HG02623 (cell line): ENCODE results near the gene OPN1LW.
"Not testable (repeated sequence)": the region's sequence is repeated elsewhere in the genome, so short reads cannot be mapped to it uniquely, and the experiment has no call there.

Experiments
- ATAC-seq: cut with Tn5 transposase; IDR thresholded peaks from one replicate; pipeline ENCODE4 v1.9.1; 2021; ENCODE audit warnings: moderate library complexity; ENCODE audit not compliant: unreplicated experiment

Gene OPN1LW

GRCh38 chrX:154144010-154144409 is at the start of gene OPN1LW:
Gene OPN1LW (plus strand): TSS chrX:154144243. CDS start chrX:154144284, 41 bp downstream.
- not testable (repeated sequence) for ATAC-seq

GRCh38 chrX:154094833-154095232 is 49.2 kb upstream of the OPN1LW start:
- no peak for ATAC-seq

DNA sequence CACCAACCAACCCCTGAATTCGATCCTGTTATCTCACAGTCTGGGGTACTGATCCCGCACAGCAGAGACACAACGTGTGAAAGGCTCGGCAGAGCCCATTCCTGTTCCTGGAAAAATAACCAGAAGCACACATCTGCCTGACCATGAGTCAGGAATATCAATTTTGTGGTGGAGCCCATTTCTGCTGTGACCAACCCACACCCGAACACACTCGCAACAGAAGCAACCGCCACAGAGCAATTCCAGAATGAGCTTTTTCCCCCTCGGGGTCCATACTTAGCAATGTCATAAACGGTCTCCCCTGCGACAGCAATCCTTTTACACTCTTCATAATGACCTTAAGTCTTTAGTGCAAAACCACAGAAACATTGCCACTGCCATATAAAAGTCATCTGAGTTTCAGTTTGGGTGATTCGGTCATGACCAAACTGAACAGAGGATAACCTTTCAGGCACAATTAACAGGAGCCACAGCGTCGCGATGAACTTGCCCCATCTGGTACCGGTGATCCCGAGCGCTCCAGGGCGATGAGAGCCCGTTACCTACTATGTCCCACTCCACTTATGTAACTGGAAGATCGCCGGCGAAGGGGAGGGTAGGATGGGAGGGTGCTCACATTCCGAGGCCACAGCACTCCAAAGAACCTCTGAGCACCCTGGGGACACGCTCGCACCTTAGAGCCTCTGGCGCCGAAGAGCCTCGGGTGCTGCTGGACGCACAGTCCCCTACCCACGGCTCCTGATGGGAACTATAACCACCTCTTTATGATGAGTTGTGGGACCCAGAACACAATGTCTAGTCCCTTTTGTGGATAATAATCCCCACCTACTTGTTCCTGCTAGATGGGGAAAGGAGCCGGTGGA is 47.7 kb upstream of the OPN1LW start:
- no peak for ATAC-seq

GRCh38 chrX:154097003-154097588 is 46.9 kb upstream of the OPN1LW start:
- peak; percentile 31 for ATAC-seq

DNA sequence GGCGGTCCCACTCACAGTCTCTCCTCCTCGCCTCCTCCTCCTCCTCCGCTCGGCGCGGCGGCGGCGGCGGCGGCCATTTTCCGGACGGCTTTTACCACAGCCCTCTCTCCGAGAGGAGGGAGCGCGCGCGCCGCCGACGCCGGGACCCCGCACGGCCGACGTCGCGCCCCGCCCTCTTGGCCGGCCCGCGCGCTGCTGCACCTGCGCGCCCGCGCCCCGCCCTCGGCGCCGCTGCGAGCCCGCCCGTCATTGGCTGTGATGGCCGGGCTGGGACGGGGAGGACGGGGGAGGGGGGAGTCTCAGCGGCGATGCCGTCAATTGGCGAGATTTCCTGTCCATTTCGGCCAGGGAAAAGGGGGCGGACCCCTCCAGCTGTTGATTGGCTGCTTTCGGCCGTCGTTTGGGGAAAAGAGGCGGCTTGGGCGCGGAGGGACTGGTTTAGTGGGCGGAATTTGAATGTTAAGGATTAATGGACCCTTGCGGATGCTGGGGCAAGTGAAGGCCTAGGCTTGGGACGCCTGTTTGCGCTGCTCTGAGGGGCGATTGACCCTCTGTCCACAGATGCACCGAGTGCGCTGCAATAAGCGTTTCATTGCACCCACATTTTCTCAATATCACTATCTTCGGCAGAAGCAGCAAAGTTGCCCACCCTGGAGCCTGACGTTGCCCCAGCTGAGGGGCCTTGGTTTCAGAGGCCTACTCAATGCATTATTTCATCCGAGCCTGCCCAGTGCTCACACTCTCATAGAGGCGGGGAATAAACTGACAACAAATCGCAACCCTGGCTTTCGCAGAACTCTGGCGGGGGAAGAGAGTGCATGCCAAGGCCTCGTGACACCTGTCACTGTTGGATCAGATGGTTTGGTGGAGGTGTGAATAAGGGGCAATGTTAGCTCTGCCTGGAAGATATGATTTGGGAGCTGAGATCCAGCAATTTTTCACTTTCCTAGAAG is 46.2 kb upstream of the OPN1LW start, which contains the start of gene MECP2:
TSS of gene MECP2 (minus strand) at position 129 of the 953 bp plus-strand sequence.
- ATAC-seq = peak; percentile 82

DNA sequence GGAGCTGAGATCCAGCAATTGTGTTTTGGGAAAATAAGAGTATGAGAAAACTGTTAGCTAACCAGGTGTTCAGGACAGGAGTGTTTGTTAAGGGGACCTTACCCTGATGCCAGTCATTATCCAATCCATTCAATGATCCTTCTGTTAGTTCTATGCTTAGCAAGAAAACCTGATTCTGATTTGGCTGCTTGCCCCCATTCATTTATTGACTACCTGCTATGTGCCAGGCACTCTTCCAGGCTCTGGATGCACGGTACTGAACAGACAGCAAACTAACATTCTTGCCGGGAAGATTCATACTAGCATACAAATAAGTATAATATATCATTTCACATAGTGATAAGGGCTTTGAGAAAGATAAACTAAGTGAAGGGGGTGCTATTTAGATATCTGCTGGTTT is 45.5 kb upstream of the OPN1LW start:
- ATAC-seq = no peak

DNA sequence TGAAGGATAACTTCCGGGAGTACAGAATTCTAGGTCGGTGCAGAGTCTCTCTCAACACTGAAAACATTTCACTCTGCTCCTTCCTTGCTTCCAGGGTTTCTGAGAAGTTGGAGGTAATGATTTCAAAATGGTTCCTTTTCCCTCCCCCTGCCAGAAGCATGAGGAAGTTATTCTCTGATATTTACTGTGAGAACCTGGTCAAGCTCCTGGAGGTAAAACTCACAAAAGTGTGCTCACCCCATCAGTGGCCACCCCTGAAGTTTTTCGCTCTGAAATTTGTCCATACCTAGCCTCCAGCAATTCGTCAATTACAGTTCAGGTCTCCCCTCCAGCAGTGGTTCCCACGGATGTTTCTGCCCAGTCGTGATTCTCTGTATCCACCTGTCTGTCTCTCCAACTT is 30.3 kb upstream of the OPN1LW start:
- no peak for ATAC-seq

DNA sequence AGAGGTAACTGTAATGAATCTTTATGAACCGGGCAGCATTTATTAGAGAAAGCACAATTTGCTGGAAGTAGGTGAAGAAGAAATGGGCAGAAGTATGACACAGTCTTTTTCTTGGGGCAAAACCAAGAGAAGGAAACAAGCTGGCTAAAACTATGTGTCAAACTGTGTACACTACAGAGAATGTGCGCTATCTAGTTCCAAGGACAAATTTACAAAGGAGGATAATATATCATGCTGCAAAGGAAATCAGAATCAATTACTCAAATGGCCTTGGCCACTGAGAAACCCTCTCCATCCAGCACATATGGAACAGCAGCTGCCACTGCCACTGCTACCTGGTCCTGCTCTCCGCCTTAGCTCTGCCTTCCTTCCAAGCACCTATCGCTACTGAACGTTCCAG is 29.4 kb upstream of the OPN1LW start:
- ATAC-seq = no peak

- ATAC-seq = no peak
Observed at GRCh38 chrX:154115071-154115470, 29.0 kb upstream of the OPN1LW start.

DNA sequence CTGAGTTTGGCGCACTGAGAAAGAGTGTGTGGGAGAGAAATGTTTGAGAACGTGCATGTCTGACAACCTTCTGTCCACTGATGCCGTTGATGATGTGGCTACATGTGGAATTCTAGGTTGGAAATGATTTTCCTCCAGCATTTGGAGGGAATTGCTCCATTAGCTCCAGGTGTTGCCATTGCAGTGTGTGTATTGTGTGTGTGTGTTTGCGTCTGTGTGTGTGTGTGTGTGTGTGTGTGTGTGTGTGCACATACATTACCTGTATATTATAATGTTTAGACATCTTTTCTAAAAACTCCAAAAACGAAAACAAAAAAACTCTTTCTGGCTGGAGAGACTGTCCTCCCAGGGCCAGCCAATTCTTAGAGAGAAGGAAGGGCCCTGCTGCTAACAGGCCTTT is 28.3 kb upstream of the OPN1LW start:
- no peak for ATAC-seq

DNA sequence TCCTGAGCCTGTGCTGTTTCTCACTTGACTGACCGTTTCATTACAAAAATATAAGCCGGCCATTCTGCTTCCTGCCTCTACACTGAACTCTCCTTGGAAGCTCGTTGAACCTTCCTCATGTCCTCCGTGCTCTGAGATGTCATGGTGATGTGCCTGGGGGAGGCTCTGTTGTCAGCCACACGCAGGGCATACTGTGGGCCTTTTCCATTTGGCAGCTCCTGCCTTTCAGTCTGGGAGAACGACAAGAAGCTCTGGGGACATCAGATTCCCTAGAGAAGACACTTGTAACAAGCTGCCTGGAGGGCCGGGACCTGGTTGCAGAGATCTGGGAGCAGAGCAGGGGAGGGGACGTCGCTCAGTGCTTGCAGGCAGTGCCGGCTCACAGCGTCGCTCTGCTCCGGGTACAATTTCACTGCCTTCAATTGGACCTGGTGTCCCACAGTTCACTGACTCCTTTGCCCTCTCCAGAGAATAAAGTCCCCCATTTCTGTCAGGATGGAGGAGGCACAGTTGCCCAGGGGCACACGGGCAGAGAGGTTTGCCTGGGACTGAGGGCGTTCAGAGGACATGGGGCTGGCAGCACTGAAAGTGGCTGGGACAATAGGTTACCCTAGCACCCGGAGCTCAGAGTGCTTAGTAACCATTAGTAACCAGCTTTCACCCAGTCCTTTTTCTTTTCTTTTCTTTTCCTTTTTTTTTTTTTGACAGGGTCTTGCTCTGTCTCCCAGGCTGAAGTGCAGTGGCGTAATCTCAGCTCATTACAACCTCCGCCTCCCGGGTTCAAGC is 27.4 kb upstream of the OPN1LW start:
- no peak for ATAC-seq

GRCh38 chrX:154117566-154117965 is 26.5 kb upstream of the OPN1LW start:
- no peak for ATAC-seq

- ATAC-seq = no peak
Observed at GRCh38 chrX:154120567-154120966, 23.5 kb upstream of the OPN1LW start.

GRCh38 chrX:154121207-154121606 is 22.8 kb upstream of the OPN1LW start:
- ATAC-seq = no peak

DNA sequence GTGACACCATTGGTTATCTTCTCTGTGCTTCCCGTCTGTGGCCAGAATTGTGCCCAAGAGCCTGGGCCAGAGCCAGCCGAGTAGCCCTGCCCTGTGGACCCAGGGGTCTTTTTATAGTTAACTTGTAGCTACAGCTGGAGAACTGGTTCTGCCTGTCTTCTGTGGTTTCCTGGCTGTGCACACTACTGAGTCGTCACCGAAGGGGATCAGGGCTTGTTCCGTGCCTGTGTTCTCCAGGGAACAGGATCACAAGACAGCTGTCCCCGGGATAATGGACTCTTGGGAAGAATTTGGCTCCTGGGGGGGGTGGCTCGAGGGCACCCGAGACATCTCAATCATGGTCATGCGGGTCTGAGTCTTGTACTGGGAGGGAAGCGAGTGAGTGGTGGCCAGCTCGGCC is 22.1 kb upstream of the OPN1LW start:
- no peak for ATAC-seq

- ATAC-seq = no peak
Observed at GRCh38 chrX:154123241-154124219, 20.5 kb upstream of the OPN1LW start.

DNA sequence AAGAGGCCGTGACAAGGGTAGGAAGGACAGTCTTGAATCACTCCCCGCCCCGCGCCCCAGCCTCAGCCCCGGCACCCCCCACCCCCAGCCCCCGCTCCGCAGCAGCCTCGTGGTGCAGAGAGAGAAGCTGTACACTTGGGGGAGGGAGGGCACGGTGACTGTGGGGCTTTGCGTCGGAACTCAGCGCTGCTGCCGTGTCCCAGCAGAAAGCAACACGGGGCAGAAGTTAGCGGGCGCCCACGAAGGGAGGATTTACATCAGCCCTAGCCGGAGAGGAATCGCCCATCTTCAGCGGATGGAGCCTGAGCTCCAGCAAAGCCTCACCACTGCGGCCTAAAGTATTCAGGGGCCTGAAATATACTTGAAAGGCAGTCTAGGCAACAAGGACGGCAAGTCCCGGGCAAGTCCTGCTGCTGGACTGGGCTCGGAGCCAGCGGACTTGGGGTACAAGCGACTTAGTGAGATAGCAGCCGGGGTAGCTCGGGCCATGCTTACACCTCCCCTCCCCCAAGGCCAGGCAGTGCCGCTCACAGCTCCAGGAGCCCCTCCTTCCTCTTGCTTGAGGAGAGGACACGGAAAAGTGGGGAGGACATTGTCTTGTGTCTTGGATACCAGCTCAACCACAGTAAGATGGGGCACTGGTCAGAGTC is 18.5 kb upstream of the OPN1LW start:
- no peak for ATAC-seq

- ATAC-seq = no peak
Observed at GRCh38 chrX:154126101-154126500, 17.9 kb upstream of the OPN1LW start.

- no peak for ATAC-seq
Observed at GRCh38 chrX:154131955-154132354, 12.1 kb upstream of the OPN1LW start.
